K562 (cell line): ENCODE data around the gene PPCDC. TPM values are rescaled to one million over a fixed set of nuclear protein-coding genes. Genes with fewer than 3 reads are reported as not detected.

ENCODE experiments used
- ATAC-seq: fragments of 200-7000 bp; cut with Tn5 transposase; 3 replicates; pipeline ENCODE4 v1.9.1; 2020; ENCODE audit warnings: moderate library complexity
- Bru-seq: library from RNA; stranded (reverse); fragments of 400-500 nt; gene quantifications from one replicate; lab custom pipeline; 2021; lab: Mats Ljungman, UMichigan
- BruChase-seq, 2 experiments: library from RNA; stranded (reverse); fragments of 400-500 nt; gene quantifications; one replicate each; lab custom pipeline; 2021; lab: Mats Ljungman, UMichigan
- BruUV-seq: library from RNA; stranded (reverse); fragments of 400-500 nt; replicated peaks from 2 replicates; lab custom pipeline; 2021; lab: Mats Ljungman, UMichigan
- CTCF ChIA-PET: fragments of 300-600 bp; formaldehyde crosslinking; extraction: SDS; loops from one replicate; lab custom pipeline; 2021; ENCODE audit warnings: low intra/inter-chr PET ratio; lab: Yijun Ruan, JAX
- POLR2A ChIA-PET: fragments of 300-600, 350-650 bp; sonication (Branson Sonifier 250); formaldehyde crosslinking; extraction: SDS; loops from one replicate; lab custom pipeline; 2021; ENCODE audit warnings: antibody characterized with exemption, inconsistent platforms; lab: Yijun Ruan, JAX
- DNase-seq, 4 experiments: peaks; one replicate each; pipeline versions ENCODE4 v3.0.0 to v3.0.0-alpha.2; 2011 to 2018; ENCODE audit warnings: low spot score in 3 of 4, mixed read lengths in 3 of 4; ENCODE audit errors: extremely low read depth in 1 of 4
- FAIRE-seq: peaks from 2 replicates; lab custom pipeline; 2011; peaks lifted over from hg19 to GRCh38; lab: Jason Lieb, UNC
- H2AFZ ChIP-seq: 2 replicates; pipeline ENCODE4 v1.6.0; 2011; ENCODE audit warnings: low read depth, low read length, control low read depth, inconsistent platforms
- H3K27ac ChIP-seq: fragments of 200-600 bp; 3 replicates; pipeline ENCODE4 v1.8.0; 2011; ENCODE audit warnings: low read depth, mild to moderate bottlenecking, control low read depth, inconsistent platforms, low read length, moderate library complexity, mixed read lengths; ENCODE audit errors: extremely low read depth
- H3K27me3 ChIP-seq, 2 experiments: fragments of 300-600 bp in 1 of 2; 2 replicates in 1 of 2; 3 replicates in 1 of 2; pipeline versions ENCODE4 v1.6.0 to v1.8.0; 2011; ENCODE audit warnings: inconsistent platforms in 2 of 2, low read length in 2 of 2, mild to moderate bottlenecking in 1 of 2, mixed read lengths in 1 of 2, moderate library complexity in 1 of 2; ENCODE audit not compliant: control insufficient read depth in 2 of 2, insufficient read depth in 2 of 2
- H3K36me3 ChIP-seq: fragments of 300-600 bp; 3 replicates; pipeline ENCODE4 v1.8.0; 2011; ENCODE audit warnings: mild to moderate bottlenecking, low read length, inconsistent platforms; ENCODE audit not compliant: control insufficient read depth, insufficient read depth
- H3K4me1 ChIP-seq, 2 experiments: fragments of 200-600 bp in 1 of 2; replicated peaks in 1 of 2; 2 replicates in 1 of 2; 3 replicates in 1 of 2; pipeline versions ENCODE4 v1.5.1 to v1.8.0; 2011; ENCODE audit warnings: inconsistent platforms in 2 of 2, low read length in 2 of 2, mild to moderate bottlenecking in 1 of 2, mixed read lengths in 1 of 2, moderate library complexity in 1 of 2; ENCODE audit not compliant: control insufficient read depth in 2 of 2, insufficient read depth in 2 of 2
- H3K4me2 ChIP-seq: 2 replicates; pipeline ENCODE4 v1.6.1; 2011; ENCODE audit warnings: low read length, control low read depth, inconsistent platforms, mixed read lengths; ENCODE audit not compliant: insufficient read depth
- H3K4me3 ChIP-seq: fragments of 200-600 bp; sonication (generic), shearing (Covaris generic); 2 replicates; pipeline ENCODE4 v1.5.1; 2016; ENCODE audit warnings: control low read depth, inconsistent platforms
- H3K79me2 ChIP-seq: fragments of 200-600 bp; 3 replicates; pipeline ENCODE4 v1.8.0; 2011; ENCODE audit warnings: low read length, inconsistent platforms; ENCODE audit not compliant: control insufficient read depth, insufficient read depth
- H3K9ac ChIP-seq, 2 experiments: 2 replicates each; pipeline versions ENCODE4 v1.6.0 to v1.6.1; 2011; ENCODE audit warnings: low read depth in 2 of 2, low read length in 2 of 2, control low read depth in 1 of 2, inconsistent platforms in 1 of 2, mild to moderate bottlenecking in 1 of 2, mixed read lengths in 1 of 2; ENCODE audit not compliant: insufficient read depth in 1 of 2
- H3K9me1 ChIP-seq: one replicate; pipeline ENCODE4 v1.6.0; 2011; ENCODE audit warnings: inconsistent platforms, mild to moderate bottlenecking, low read length, moderate library complexity; ENCODE audit not compliant: control insufficient read depth, insufficient read depth
- H3K9me3 ChIP-seq: replicated peaks from 2 replicates; pipeline ENCODE4 v1.5.1; 2011; ENCODE audit warnings: low read depth, low read length, inconsistent platforms; ENCODE audit not compliant: control insufficient read depth, insufficient read depth
- H4K20me1 ChIP-seq: replicated peaks from 2 replicates; pipeline ENCODE4 v1.6.1; 2011; ENCODE audit warnings: low read length, inconsistent platforms, mixed read lengths; ENCODE audit not compliant: control insufficient read depth, insufficient read depth
- POLR2AphosphoS2 ChIP-seq: IDR thresholded peaks from 2 replicates; pipeline ENCODE4 v1.6.1; 2012; ENCODE audit warnings: low read length, improper control_type of control experiment
- PRPF4 ChIP-seq: fragments of 200-400 bp; formaldehyde crosslinking; IDR thresholded peaks from one replicate; pipeline ENCODE4 v1.6.1; 2017; ENCODE audit warnings: low read length, low read depth, mild to moderate bottlenecking; ENCODE audit not compliant: insufficient read depth, poor library complexity, severe bottlenecking
- STAT5B ChIP-seq: fragments of 250-450 bp; sonication (Bioruptor Pico); IDR thresholded peaks from 2 replicates; pipeline ENCODE4 v1.8.0; 2021; ENCODE audit warnings: mild to moderate bottlenecking, inconsistent platforms
- ZC3H4 ChIP-seq: sonication (generic); formaldehyde crosslinking; IDR thresholded peaks from 2 replicates; pipeline ENCODE4 v1.9.0; 2021; ENCODE audit warnings: missing genetic modification reagents, borderline replicate concordance
- ZEB2 ChIP-seq: fragments of 450-650 bp; IDR thresholded peaks from 2 replicates; pipeline ENCODE4 v1.6.1; 2016
- ZNF766 ChIP-seq: fragments of 200-800 bp; sonication (Bioruptor generic); conservative IDR thresholded peaks from 2 replicates; pipeline ENCODE4 v1.6.1; 2016; ENCODE audit warnings: missing genetic modification characterization, missing compliant biosample characterization
- WGBS: fragments of 100-300 bp; shearing (Covaris generic); methylation state at CpG from one replicate; pipeline ENCODE4 v1.1.6; 2016; ENCODE audit warnings: low coverage, mixed read lengths; ENCODE audit not compliant: insufficient coverage; ENCODE audit errors: missing lambda C conversion rate; 5-methylcytosine and 5-hydroxymethylcytosine counted together
- in situ Hi-C: fragments of 300-500 bp; cut with MboI; formaldehyde crosslinking; loops from 4 replicates; pipeline ENCODE4 v1.15.0; 2018; ENCODE audit warnings: inconsistent platforms, mixed read lengths
- intact Hi-C: fragments of 100-400 bp; cut with micrococcal nuclease; formaldehyde crosslinking; loops from 2 replicates; pipeline ENCODE4 v1.14.2; 2022
- long read RNA-seq, 3 experiments: library from polyadenylated mRNA in 2 of 3; library from RNA in 1 of 3; unstranded in 2 of 3; stranded (forward) in 1 of 3; transcript quantifications; one replicate each; pipeline ENCODE4 v2.0.0, GENCODE V29; 2019 to 2022
- polyA minus RNA-seq, 3 experiments: library from RNA; depleted of rRNA, polyadenylated mRNA; stranded (reverse); fragments of >200 nt; gene quantifications; 2 replicates each; pipeline ENCODE4 v1.2.3, GENCODE V29; 2011
- polyA plus RNA-seq, 8 experiments: library from polyadenylated mRNA; depleted of rRNA in 4 of 8; stranded (reverse) in 5 of 8; unstranded in 3 of 8; fragments of >200 nt; fragmentation: Nextera tagmentation in 2 of 8; fragmentation: Illumina TruSeq in 1 of 8; extraction: Ambion mirVana in 2 of 8; extraction: Trizol in 1 of 8; gene quantifications; 2 replicates each; pipeline versions ENCODE4 v1.2.1 to v1.2.3, GENCODE V29; 2011 to 2014; ENCODE audit warnings: inconsistent platforms in 1 of 8, missing spikeins in 1 of 8
- total RNA-seq, 7 experiments: library from RNA; depleted of rRNA in 6 of 7; stranded (reverse); fragments of >200 nt in 6 of 7; fragmentation: Illumina TruSeq in 2 of 7; extraction: Trizol in 2 of 7; gene quantifications; 2 replicates each; pipeline versions ENCODE4 v1.2.1 to v1.2.3, GENCODE V29; 2011 to 2021; ENCODE audit warnings: low replicate concordance in 1 of 7
- TF ChIP-seq, protein P1 (sequence below), 2 experiments: fragments of 150-350 bp in 1 of 2; IDR thresholded peaks; 2 replicates each; pipeline ENCODE4 v1.6.1; 2012 to 2016; ENCODE audit warnings: low read depth in 2 of 2, low read length in 2 of 2, mild to moderate bottlenecking in 1 of 2, moderate library complexity in 1 of 2

The PPCDC gene
- total RNA-seq (2011; cell fraction: chromatin; rRNA removed; ENCODE audit: low replicate concordance), result 20.0 and 54.1 TPM in 2 replicates
- total RNA-seq (2011; cell fraction: nucleolus; rRNA removed), result 31.7 TPM in 2 replicates
- 24.1 and 30.8 TPM in 2 replicates for total RNA-seq (2011; cell fraction: nucleoplasm; rRNA removed)
- 16.3 and 17.1 TPM in 2 replicates for total RNA-seq (2014; rRNA removed)
- total RNA-seq (2014; rRNA removed; fragmentation: Illumina TruSeq; extraction: Trizol), result 6.4 and 10.9 TPM in 2 replicates
- total RNA-seq (2015; rRNA removed; fragmentation: Illumina TruSeq; extraction: Trizol), result 9.7 and 13.5 TPM in 2 replicates
- total RNA-seq (2021), result 15.2 and 16.7 TPM in 2 replicates
- polyA plus RNA-seq (2011; rRNA removed), result 16.7 and 17.9 TPM in 2 replicates
- 26.9 and 55.6 TPM in 2 replicates for polyA plus RNA-seq (2011; cell fraction: cytosol; rRNA removed)
- polyA plus RNA-seq (2011; cell fraction: nucleus; rRNA removed), result 22.7 and 31.8 TPM in 2 replicates
- 11.4 and 15.7 TPM in 2 replicates for polyA plus RNA-seq (2012)
- polyA plus RNA-seq (2014; fragmentation: Illumina TruSeq; extraction: Trizol), result 21.7 and 24.9 TPM in 2 replicates
- polyA plus RNA-seq (2014; fragmentation: Nextera tagmentation; extraction: Ambion mirVana), result 10 to 100 TPM; 50.0 to 53.6 TPM
- 34.8 and 41.6 TPM in 2 replicates for polyA plus RNA-seq (2014; rRNA removed)
- 6.7 and 7.8 TPM in 2 replicates for polyA minus RNA-seq (2011; rRNA and poly(A)+ RNA removed)
- 6.4 and 9.0 TPM in 2 replicates for polyA minus RNA-seq (2011; cell fraction: cytosol; rRNA and poly(A)+ RNA removed)
- polyA minus RNA-seq (2011; cell fraction: nucleus; rRNA and poly(A)+ RNA removed), result 12.3 and 15.2 TPM in 2 replicates
- Bru-seq, nascent RNA, result percentile 70 among the genes with signal in this experiment
- percentile 64 among the genes with signal in this experiment for BruChase-seq, experiment 1, labeled RNA remaining after a 2-hour chase
- percentile 57 among the genes with signal in this experiment for BruChase-seq, experiment 2, labeled RNA remaining after a 6-hour chase
- long read RNA-seq, experiment 1, transcript PPCDC-201 (6 exons, 2,250 nt), result major isoform, 9 of 22 reads
- long read RNA-seq, experiment 1, partial matches to known transcripts, result 3 of 22 reads
- long read RNA-seq, experiment 1, other reads (novel, unspliced or antisense), result 3 of 22 reads
- long read RNA-seq, experiment 2, partial matches to known transcripts, result 5 of 12 reads
- long read RNA-seq, experiment 2, other reads (novel, unspliced or antisense), result 0 of 12 reads
- long read RNA-seq, experiment 3, transcript PPCDC-211 (5 exons, 464 nt), result major isoform, 5 of 18 reads
- long read RNA-seq, experiment 3, partial matches to known transcripts, result 3 of 18 reads
- long read RNA-seq, experiment 3, other reads (novel, unspliced or antisense), result 2 of 18 reads

DNA sequence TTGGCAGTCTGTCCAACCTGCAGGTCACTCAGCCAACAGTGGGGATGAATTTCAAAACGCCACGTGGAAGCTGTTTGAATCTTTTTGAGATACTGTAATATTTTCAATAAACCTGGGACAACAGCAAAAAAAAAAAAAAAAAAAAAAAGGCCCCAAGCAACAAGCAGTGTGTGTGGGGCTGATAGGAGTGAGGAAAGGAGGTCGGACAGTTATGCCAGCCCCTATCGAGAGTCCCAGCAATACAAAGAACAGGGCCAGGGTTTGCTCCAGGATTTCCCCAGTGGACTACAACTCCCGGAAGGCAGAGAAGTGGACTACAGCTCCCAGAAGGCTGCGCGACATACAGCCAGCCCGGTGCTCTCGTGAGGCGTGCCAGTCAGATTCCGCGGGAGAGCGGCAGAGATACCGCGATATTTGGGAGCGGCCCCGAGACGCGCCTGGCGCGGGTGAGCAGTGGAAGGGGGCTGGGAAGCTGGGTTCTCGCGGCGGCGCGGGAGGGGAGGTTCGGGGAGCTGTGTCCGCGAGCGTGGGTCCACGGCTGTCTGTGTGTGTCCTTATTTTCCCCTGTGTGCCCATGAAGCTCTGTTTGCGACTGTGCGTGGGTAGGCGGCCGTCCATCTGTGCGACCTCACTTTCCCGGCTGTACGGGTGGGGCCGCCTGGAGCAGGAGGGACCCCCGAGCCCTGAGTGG is at the start of gene PPCDC:
Gene PPCDC (plus strand): TSS at position 410 of the 691 bp plus-strand sequence. CDS start 4,729 bp downstream, outside the sequence.
- H3K9me1 ChIP-seq, result no peaks in the 10 kb centered on the region
- TF ChIP-seq ZNF766 (CRISPR knock-in tag) (peak; percentile 82), ZC3H4 (CRISPR knock-in tag) (no peak), POLR2AphosphoS2 (no peak), ZEB2 (no peak), STAT5B (CRISPR knock-in tag) (no peak), PRPF4 (peak; percentile 37)
- TF ChIP-seq, protein P1, sequence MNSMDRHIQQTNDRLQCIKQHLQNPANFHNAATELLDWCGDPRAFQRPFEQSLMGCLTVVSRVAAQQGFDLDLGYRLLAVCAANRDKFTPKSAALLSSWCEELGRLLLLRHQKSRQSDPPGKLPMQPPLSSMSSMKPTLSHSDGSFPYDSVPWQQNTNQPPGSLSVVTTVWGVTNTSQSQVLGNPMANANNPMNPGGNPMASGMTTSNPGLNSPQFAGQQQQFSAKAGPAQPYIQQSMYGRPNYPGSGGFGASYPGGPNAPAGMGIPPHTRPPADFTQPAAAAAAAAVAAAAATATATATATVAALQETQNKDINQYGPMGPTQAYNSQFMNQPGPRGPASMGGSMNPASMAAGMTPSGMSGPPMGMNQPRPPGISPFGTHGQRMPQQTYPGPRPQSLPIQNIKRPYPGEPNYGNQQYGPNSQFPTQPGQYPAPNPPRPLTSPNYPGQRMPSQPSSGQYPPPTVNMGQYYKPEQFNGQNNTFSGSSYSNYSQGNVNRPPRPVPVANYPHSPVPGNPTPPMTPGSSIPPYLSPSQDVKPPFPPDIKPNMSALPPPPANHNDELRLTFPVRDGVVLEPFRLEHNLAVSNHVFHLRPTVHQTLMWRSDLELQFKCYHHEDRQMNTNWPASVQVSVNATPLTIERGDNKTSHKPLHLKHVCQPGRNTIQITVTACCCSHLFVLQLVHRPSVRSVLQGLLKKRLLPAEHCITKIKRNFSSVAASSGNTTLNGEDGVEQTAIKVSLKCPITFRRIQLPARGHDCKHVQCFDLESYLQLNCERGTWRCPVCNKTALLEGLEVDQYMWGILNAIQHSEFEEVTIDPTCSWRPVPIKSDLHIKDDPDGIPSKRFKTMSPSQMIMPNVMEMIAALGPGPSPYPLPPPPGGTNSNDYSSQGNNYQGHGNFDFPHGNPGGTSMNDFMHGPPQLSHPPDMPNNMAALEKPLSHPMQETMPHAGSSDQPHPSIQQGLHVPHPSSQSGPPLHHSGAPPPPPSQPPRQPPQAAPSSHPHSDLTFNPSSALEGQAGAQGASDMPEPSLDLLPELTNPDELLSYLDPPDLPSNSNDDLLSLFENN (IDR thresholded peaks at IDR 0.05; ENCODE audit: low read depth in 2 of 2, low read length in 2 of 2), result no peak

More for the DNA sequence above, at the start of gene PPCDC:
- Histone ChIP-seq H3K36me3 (peaks cover 12% of the 10 kb centered on the region), H3K4me1 (peaks cover 10 to 18% of the 10 kb centered on the region in 2 experiments; a peak in 4 of 5 replicates), H3K4me2 (peak within 1 kb of the TSS; percentile 96), H3K27me3 (no peaks in the 10 kb centered on the region; a peak in 1 of 5 replicates), H3K9me3 (no peaks in the 10 kb centered on the region), H3K4me3 (peak within 1 kb of the TSS; percentile 80), H2AFZ (peak within 1 kb of the TSS; percentile 93), H3K27ac (peak within 1 kb of the TSS; percentile 95), H4K20me1 (no peaks in the 10 kb centered on the region), H3K9ac (peak within 1 kb of the TSS; percentile 98 to 100), H3K79me2 (peaks cover 19% of the 10 kb centered on the region)
- DNase-seq (peak; percentile 96 to 98 (median 97)), FAIRE-seq (peak; percentile 99), ATAC-seq (peak; percentile 98)
- intact Hi-C loops (no loop called here), in situ Hi-C loops (loop anchor here (10.0 kb wide), 1 partner anchor 651 kb away; no protein-coding TSS in a partner anchor)
- POLR2A ChIA-PET, result interaction anchor here (0.6 to 2.1 kb wide), 22 partner anchors 9 to 430 kb away, joined by 3 to 18 read pairs (median 4); partner anchors contain the start of gene RPP25
- CTCF ChIA-PET, result no interaction called here
- BruUV-seq, result no TSS peak
- 1% methylated on average over 21 of the region's 40 CpGs for WGBS
